ENCODE results near the gene STAG1. TPM values are rescaled to one million over a fixed set of nuclear protein-coding genes. Genes with fewer than 3 reads are reported as not detected.

Gene STAG1
- total RNA-seq, 1 donor from 2014 or later = 24.1 TPM

DNA sequence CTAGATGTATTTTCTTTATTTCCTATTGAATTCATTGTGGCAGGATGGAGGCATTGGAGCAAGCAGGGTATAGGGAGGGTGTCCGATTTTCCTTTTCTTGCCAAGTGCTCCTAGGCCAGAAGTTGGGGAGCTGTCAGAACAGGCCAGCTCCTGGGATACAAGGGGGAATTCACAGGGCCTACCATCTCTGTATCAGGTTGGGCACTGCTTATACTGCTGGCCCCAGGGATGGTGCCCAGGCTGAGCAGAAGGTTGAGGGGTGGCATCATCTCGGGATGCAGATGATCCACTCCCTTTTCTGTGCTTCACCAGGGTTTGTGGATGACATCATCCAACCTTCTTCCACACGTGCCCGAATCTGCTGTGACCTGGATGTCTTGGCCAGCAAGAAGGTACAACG is 422.6 kb downstream of the STAG1 start:
- Histone ChIP-seq H3K27me3 (ENCODE audit: insufficient read depth, low read length) (no peaks in the 10 kb centered on the region), H3K4me1 (ENCODE audit: insufficient read depth, low read length) (peaks cover 6% of the 10 kb centered on the region), H3K9me3 (ENCODE audit: insufficient read depth, low read depth, low read length) (no peaks in the 10 kb centered on the region), H4K20me1 (ENCODE audit: insufficient read depth, low read length) (no peaks in the 10 kb centered on the region), H2AFZ (ENCODE audit: low read depth, low read length) (no peak overlapping the region), H3K27ac (ENCODE audit: low read depth, low read length) (no peak overlapping the region), H3K4me3 (ENCODE audit: insufficient read depth, low read depth, low read length) (no peak overlapping the region), H3K9ac (ENCODE audit: low read length) (no peak overlapping the region), H3K79me2 (ENCODE audit: insufficient read depth, low read length) (no peaks in the 10 kb centered on the region), H3K4me2 (ENCODE audit: low read length) (no peak overlapping the region), H3K36me3 (ENCODE audit: insufficient read depth, low read length) (peaks cover 5% of the 10 kb centered on the region)
- peaks cover 15% of the 10 kb centered on the region for H3K4me1 Mint-ChIP-seq (ENCODE audit: low read depth, unreplicated experiment)
- no peak overlapping the region for H3K4me3 Mint-ChIP-seq (ENCODE audit: unreplicated experiment)
- TF ChIP-seq EZH2 (IDR thresholded peaks at IDR 0.05; ENCODE audit: insufficient read depth, low read length) = no peak
- TF ChIP-seq, protein P1, sequence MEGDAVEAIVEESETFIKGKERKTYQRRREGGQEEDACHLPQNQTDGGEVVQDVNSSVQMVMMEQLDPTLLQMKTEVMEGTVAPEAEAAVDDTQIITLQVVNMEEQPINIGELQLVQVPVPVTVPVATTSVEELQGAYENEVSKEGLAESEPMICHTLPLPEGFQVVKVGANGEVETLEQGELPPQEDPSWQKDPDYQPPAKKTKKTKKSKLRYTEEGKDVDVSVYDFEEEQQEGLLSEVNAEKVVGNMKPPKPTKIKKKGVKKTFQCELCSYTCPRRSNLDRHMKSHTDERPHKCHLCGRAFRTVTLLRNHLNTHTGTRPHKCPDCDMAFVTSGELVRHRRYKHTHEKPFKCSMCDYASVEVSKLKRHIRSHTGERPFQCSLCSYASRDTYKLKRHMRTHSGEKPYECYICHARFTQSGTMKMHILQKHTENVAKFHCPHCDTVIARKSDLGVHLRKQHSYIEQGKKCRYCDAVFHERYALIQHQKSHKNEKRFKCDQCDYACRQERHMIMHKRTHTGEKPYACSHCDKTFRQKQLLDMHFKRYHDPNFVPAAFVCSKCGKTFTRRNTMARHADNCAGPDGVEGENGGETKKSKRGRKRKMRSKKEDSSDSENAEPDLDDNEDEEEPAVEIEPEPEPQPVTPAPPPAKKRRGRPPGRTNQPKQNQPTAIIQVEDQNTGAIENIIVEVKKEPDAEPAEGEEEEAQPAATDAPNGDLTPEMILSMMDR (IDR thresholded peaks at IDR 0.05; ENCODE audit: insufficient read depth, low read depth, low read length) = no peak
- DNase-seq (ENCODE audit: low read depth) (no peak), FAIRE-seq (no peak)
- peaks cover 36% of the 10 kb centered on the region for H3K36me3 Mint-ChIP-seq (ENCODE audit: low read depth, unreplicated experiment)
- H3K27me3 Mint-ChIP-seq (ENCODE audit: low read depth, unreplicated experiment) = no peaks in the 10 kb centered on the region
- H3K9me3 Mint-ChIP-seq (ENCODE audit: unreplicated experiment) = no peaks in the 10 kb centered on the region
- H3K27ac Mint-ChIP-seq (ENCODE audit: unreplicated experiment) = no peak overlapping the region

DNA sequence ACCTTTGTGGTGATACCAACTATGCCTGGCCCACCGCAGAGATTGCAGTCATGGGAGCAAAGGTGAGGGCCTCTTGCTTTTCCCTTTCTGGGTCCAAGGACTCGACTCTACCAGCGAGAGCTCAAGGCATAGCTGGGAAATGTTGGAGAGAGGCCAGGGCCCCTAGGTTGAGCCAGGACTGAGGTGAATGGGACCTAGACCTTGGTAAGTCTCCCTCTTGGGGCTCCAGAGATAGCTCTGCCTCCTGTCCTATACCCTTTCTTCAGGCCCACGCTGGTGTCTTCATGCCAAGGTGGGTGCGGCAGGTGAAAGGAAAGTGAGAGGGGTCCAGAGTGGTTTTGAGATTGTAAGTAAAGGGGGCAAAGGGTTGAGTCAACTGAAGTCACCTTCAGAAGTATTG is 424.5 kb downstream of the STAG1 start:
- Histone ChIP-seq H3K4me3 (ENCODE audit: insufficient read depth, low read depth, low read length) (no peak overlapping the region), H3K4me2 (ENCODE audit: low read length) (no peak overlapping the region), H3K9me3 (ENCODE audit: insufficient read depth, low read depth, low read length) (no peaks in the 10 kb centered on the region), H3K9ac (ENCODE audit: low read length) (no peak overlapping the region), H3K27me3 (ENCODE audit: insufficient read depth, low read length) (no peaks in the 10 kb centered on the region), H2AFZ (ENCODE audit: low read depth, low read length) (no peak overlapping the region), H4K20me1 (ENCODE audit: insufficient read depth, low read length) (no peaks in the 10 kb centered on the region), H3K4me1 (ENCODE audit: insufficient read depth, low read length) (no peaks in the 10 kb centered on the region), H3K27ac (ENCODE audit: low read depth, low read length) (no peak overlapping the region), H3K36me3 (ENCODE audit: insufficient read depth, low read length) (no peaks in the 10 kb centered on the region), H3K79me2 (ENCODE audit: insufficient read depth, low read length) (no peaks in the 10 kb centered on the region)
- TF ChIP-seq, protein P1 (IDR thresholded peaks at IDR 0.05; ENCODE audit: insufficient read depth, low read depth, low read length) = no peak
- TF ChIP-seq EZH2 (IDR thresholded peaks at IDR 0.05; ENCODE audit: insufficient read depth, low read length) = no peak
- H3K9me3 Mint-ChIP-seq (ENCODE audit: unreplicated experiment) = peaks cover 7% of the 10 kb centered on the region
- DNase-seq (ENCODE audit: low read depth) (no peak), FAIRE-seq (no peak)
- H3K27me3 Mint-ChIP-seq (ENCODE audit: low read depth, unreplicated experiment) = no peaks in the 10 kb centered on the region
- H3K36me3 Mint-ChIP-seq (ENCODE audit: low read depth, unreplicated experiment) = peaks cover 42% of the 10 kb centered on the region
- H3K4me1 Mint-ChIP-seq (ENCODE audit: low read depth, unreplicated experiment) = peaks cover 4% of the 10 kb centered on the region
- H3K27ac Mint-ChIP-seq (ENCODE audit: unreplicated experiment) = no peak overlapping the region
- H3K4me3 Mint-ChIP-seq (ENCODE audit: unreplicated experiment) = no peak overlapping the region

DNA sequence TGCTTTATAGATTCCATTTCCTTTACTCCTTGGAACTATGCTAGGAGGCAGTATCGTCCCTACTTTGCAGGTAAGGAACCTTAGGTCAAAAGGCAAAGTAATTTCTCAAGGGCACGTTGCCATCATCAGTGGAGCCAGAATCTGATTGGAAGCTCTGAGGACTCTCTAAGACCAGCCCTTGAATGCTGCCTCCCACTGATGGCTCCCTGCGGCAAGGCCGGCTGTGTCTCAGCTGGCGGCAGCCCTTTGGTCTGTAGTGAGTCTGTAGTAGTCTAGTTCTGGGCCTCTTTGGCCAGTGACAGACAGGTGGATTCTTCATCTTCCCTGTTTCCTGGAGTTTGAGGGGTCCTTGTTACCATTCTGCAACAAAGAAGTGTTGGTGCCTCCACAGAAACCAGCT is 425.9 kb downstream of the STAG1 start:
- Histone ChIP-seq H3K36me3 (ENCODE audit: insufficient read depth, low read length) (no peaks in the 10 kb centered on the region), H3K79me2 (ENCODE audit: insufficient read depth, low read length) (no peaks in the 10 kb centered on the region), H4K20me1 (ENCODE audit: insufficient read depth, low read length) (no peaks in the 10 kb centered on the region), H3K9ac (ENCODE audit: low read length) (no peak overlapping the region), H3K9me3 (ENCODE audit: insufficient read depth, low read depth, low read length) (no peaks in the 10 kb centered on the region), H3K27me3 (ENCODE audit: insufficient read depth, low read length) (no peaks in the 10 kb centered on the region), H3K4me1 (ENCODE audit: insufficient read depth, low read length) (no peaks in the 10 kb centered on the region), H2AFZ (ENCODE audit: low read depth, low read length) (no peak overlapping the region), H3K27ac (ENCODE audit: low read depth, low read length) (no peak overlapping the region), H3K4me3 (ENCODE audit: insufficient read depth, low read depth, low read length) (no peak overlapping the region), H3K4me2 (ENCODE audit: low read length) (no peak overlapping the region)
- no peaks in the 10 kb centered on the region for H3K4me1 Mint-ChIP-seq (ENCODE audit: low read depth, unreplicated experiment)
- TF ChIP-seq EZH2 (IDR thresholded peaks at IDR 0.05; ENCODE audit: insufficient read depth, low read length) = no peak
- TF ChIP-seq, protein P1 (IDR thresholded peaks at IDR 0.05; ENCODE audit: insufficient read depth, low read depth, low read length) = no peak
- H3K36me3 Mint-ChIP-seq (ENCODE audit: low read depth, unreplicated experiment) = peaks cover 47% of the 10 kb centered on the region
- DNase-seq (ENCODE audit: low read depth) (no peak), FAIRE-seq (no peak)
- peaks cover 12% of the 10 kb centered on the region for H3K9me3 Mint-ChIP-seq (ENCODE audit: unreplicated experiment)
- H3K27me3 Mint-ChIP-seq (ENCODE audit: low read depth, unreplicated experiment) = no peaks in the 10 kb centered on the region
- H3K4me3 Mint-ChIP-seq (ENCODE audit: unreplicated experiment) = no peak overlapping the region
- no peak overlapping the region for H3K27ac Mint-ChIP-seq (ENCODE audit: unreplicated experiment)

All from astrocyte (in vitro differentiated cells and primary cell).